ENCODE data around the gene ARHGAP20. TPM values are rescaled to one million over a fixed set of nuclear protein-coding genes. Genes with fewer than 3 reads are reported as not detected.

ARHGAP20 gene
- total and polyA plus RNA-seq, 9 of the 15 experiments (the other 6 are each of a cell fraction or from before 2014, with no cell fraction given), result 0.07 TPM; not detected in 8

- intact Hi-C loops (cut with micrococcal nuclease) (no loop called here), in situ Hi-C loops (cut with MboI) (no loop called here)
- Histone ChIP-seq H3K36me3 (ENCODE audit: control insufficient read depth, insufficient read depth, low read length) (no peaks in the 10 kb centered on the region), H3K9me3 (replicated peaks; ENCODE audit: control insufficient read depth, insufficient read depth, low read depth, low read length) (no peaks in the 10 kb centered on the region), H3K9me1 (ENCODE audit: control insufficient read depth, insufficient read depth, low read length) (no peaks in the 10 kb centered on the region), H4K20me1 (replicated peaks; ENCODE audit: control insufficient read depth, insufficient read depth, low read length) (no peaks in the 10 kb centered on the region), H3K27ac (ENCODE audit: extremely low read depth, low read depth, low read length) (no peak overlapping the region), H3K4me2 (ENCODE audit: insufficient read depth, low read length) (no peak overlapping the region), H3K4me3 (no peak overlapping the region), H3K27me3 (ENCODE audit: control insufficient read depth in 2 of 2, insufficient read depth in 2 of 2, low read length in 2 of 2) (no peaks in the 10 kb centered on the region), H3K79me2 (ENCODE audit: control insufficient read depth, insufficient read depth, low read length) (no peaks in the 10 kb centered on the region), H3K9ac (ENCODE audit: insufficient read depth in 1 of 2, low read depth in 2 of 2, low read length in 2 of 2) (no peak overlapping the region), H3K4me1 (replicated peaks in 1 of 2; ENCODE audit: control insufficient read depth in 2 of 2, insufficient read depth in 2 of 2, low read length in 2 of 2) (no peaks in the 10 kb centered on the region), H2AFZ (ENCODE audit: low read depth, low read length) (no peak overlapping the region)
- DNase-seq (ENCODE audit: extremely low read depth in 1 of 4, low spot score in 3 of 4), result no peak
- ChIA-PET CTCF (ENCODE audit: low intra/inter-chr PET ratio) (no interaction called here), POLR2A (no interaction called here)
- BruUV-seq (replicated peaks), result no TSS peak
- ATAC-seq, result no peak
- TF ChIP-seq ARHGAP35 (IDR thresholded peaks at IDR 0.05; ENCODE audit: partially characterized antibody), result no peak
- WGBS (ENCODE audit: insufficient coverage, low coverage, missing lambda C conversion rate), result 0% methylated on average over 3 of the region's 3 CpGs
- FAIRE-seq, result no peak
Observed at GRCh38 chr11:110755941-110756340, 43.7 kb upstream of the ARHGAP20 start.

DNA sequence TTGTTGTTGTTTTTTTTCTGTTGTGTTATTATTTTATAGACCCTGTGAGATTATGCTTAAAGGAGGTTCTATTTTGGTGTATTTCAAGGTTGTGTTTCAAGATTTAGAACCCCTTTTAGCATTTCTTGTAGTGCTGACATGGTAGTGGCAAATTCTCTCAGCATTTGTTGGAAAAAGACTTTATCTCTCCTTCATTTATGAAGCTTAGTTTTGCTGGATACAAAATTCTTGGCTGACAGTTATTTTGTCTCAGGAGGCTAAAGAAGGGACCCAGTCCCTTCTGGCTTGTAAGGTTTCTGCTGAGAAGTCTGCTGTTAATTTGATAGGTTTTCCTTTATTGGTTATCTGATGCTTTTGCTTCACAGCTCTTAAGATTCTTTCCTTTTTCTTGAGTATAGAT is 40.7 kb upstream of the ARHGAP20 start:
- BruUV-seq (replicated peaks), result no TSS peak
- TF ChIP-seq ATF2 (CRISPR knock-in tag; IDR thresholded peaks at IDR 0.05) (no peak), ADNP (tag; IDR thresholded peaks at IDR 0.05) (no peak), BACH1 (tag; IDR thresholded peaks at IDR 0.05) (no peak), HMGXB4 (CRISPR knock-in tag; IDR thresholded peaks at IDR 0.05) (no peak), ZNF143 (CRISPR knock-in tag; IDR thresholded peaks at IDR 0.05) (no peak), HIVEP1 (CRISPR knock-in tag; IDR thresholded peaks at IDR 0.05) (no peak), IRF1 (CRISPR knock-in tag; IDR thresholded peaks at IDR 0.05; ENCODE audit: borderline replicate concordance) (no peak)
- TF ChIP-seq, protein P1, sequence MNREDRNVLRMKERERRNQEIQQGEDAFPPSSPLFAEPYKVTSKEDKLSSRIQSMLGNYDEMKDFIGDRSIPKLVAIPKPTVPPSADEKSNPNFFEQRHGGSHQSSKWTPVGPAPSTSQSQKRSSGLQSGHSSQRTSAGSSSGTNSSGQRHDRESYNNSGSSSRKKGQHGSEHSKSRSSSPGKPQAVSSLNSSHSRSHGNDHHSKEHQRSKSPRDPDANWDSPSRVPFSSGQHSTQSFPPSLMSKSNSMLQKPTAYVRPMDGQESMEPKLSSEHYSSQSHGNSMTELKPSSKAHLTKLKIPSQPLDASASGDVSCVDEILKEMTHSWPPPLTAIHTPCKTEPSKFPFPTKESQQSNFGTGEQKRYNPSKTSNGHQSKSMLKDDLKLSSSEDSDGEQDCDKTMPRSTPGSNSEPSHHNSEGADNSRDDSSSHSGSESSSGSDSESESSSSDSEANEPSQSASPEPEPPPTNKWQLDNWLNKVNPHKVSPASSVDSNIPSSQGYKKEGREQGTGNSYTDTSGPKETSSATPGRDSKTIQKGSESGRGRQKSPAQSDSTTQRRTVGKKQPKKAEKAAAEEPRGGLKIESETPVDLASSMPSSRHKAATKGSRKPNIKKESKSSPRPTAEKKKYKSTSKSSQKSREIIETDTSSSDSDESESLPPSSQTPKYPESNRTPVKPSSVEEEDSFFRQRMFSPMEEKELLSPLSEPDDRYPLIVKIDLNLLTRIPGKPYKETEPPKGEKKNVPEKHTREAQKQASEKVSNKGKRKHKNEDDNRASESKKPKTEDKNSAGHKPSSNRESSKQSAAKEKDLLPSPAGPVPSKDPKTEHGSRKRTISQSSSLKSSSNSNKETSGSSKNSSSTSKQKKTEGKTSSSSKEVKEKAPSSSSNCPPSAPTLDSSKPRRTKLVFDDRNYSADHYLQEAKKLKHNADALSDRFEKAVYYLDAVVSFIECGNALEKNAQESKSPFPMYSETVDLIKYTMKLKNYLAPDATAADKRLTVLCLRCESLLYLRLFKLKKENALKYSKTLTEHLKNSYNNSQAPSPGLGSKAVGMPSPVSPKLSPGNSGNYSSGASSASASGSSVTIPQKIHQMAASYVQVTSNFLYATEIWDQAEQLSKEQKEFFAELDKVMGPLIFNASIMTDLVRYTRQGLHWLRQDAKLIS (CRISPR knock-in tag; IDR thresholded peaks at IDR 0.05), result no peak

More for the DNA sequence above, 40.7 kb upstream of the ARHGAP20 start:
- no peaks in the 10 kb centered on the region for H3K79me2 ChIP-seq (ENCODE audit: control insufficient read depth, insufficient read depth, low read length)
- H3K4me1 ChIP-seq (replicated peaks in 1 of 2; ENCODE audit: control insufficient read depth in 2 of 2, insufficient read depth in 2 of 2, low read length in 2 of 2), result no peaks in the 10 kb centered on the region
- H3K36me3 ChIP-seq (ENCODE audit: control insufficient read depth, insufficient read depth, low read length), result no peaks in the 10 kb centered on the region
- no peak for DNase-seq (ENCODE audit: extremely low read depth in 1 of 4, low spot score in 3 of 4)
- no peak overlapping the region for H3K4me3 ChIP-seq
- no peak overlapping the region for H3K9ac ChIP-seq (ENCODE audit: insufficient read depth in 1 of 2, low read depth in 2 of 2, low read length in 2 of 2)
- POLR2A ChIA-PET, result no interaction called here
- no peaks in the 10 kb centered on the region for H3K9me3 ChIP-seq (replicated peaks; ENCODE audit: control insufficient read depth, insufficient read depth, low read depth, low read length)
- no peaks in the 10 kb centered on the region for H3K27me3 ChIP-seq (ENCODE audit: control insufficient read depth in 2 of 2, insufficient read depth in 2 of 2, low read length in 2 of 2)
- intact Hi-C loops (cut with micrococcal nuclease), result no loop called here
- no peak overlapping the region for H3K27ac ChIP-seq (ENCODE audit: extremely low read depth, low read depth, low read length)
- in situ Hi-C loops (cut with MboI), result no loop called here
- no peaks in the 10 kb centered on the region for H4K20me1 ChIP-seq (replicated peaks; ENCODE audit: control insufficient read depth, insufficient read depth, low read length)
- no peak overlapping the region for H2AFZ ChIP-seq (ENCODE audit: low read depth, low read length)
- no peak for ATAC-seq
- CTCF ChIA-PET (ENCODE audit: low intra/inter-chr PET ratio), result no interaction called here
- H3K4me2 ChIP-seq (ENCODE audit: insufficient read depth, low read length), result no peak overlapping the region
- H3K9me1 ChIP-seq (ENCODE audit: control insufficient read depth, insufficient read depth, low read length), result no peaks in the 10 kb centered on the region
- FAIRE-seq, result no peak
